Measurements from ENCODE around the gene DCLK1. TPM values are rescaled to one million over a fixed set of nuclear protein-coding genes. Genes with fewer than 3 reads are reported as not detected.
A peak's percentile ranks its signal among the peaks of the same experiment; 100 is the strongest.

Gene DCLK1
- total RNA-seq, 1 donor from 2014 or later, result 9.1 TPM

DNA sequence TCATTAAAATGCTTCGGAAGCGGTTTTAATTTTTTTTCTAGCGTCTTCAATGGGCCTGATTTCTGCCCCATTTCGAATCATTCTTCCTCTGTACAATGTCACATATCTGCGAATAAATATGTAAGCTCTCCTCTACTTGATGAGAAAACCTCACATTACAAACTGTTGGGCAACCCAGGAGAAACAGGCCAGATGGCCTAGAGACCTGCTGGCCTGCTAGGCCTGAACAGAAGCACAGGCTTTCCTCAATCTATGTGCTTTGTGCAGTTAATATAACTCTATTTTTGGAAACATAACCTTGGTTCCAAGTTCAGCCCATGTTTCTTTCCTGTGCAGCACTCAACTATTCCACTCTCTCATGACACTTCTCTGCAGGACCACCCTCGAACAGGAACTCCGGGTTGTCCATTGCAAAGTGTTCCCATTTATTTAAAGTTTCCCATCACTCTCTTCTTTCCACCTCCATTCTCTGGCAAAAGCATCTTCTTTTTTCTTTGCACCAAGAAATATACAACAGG lies 42.0 kb downstream of the DCLK1 start:
- no peak overlapping the region for H3K27ac Mint-ChIP-seq (ENCODE audit: unreplicated experiment)
- H3K9me3 Mint-ChIP-seq (ENCODE audit: unreplicated experiment), result no peaks in the 10 kb centered on the region
- TF ChIP-seq, protein P1, sequence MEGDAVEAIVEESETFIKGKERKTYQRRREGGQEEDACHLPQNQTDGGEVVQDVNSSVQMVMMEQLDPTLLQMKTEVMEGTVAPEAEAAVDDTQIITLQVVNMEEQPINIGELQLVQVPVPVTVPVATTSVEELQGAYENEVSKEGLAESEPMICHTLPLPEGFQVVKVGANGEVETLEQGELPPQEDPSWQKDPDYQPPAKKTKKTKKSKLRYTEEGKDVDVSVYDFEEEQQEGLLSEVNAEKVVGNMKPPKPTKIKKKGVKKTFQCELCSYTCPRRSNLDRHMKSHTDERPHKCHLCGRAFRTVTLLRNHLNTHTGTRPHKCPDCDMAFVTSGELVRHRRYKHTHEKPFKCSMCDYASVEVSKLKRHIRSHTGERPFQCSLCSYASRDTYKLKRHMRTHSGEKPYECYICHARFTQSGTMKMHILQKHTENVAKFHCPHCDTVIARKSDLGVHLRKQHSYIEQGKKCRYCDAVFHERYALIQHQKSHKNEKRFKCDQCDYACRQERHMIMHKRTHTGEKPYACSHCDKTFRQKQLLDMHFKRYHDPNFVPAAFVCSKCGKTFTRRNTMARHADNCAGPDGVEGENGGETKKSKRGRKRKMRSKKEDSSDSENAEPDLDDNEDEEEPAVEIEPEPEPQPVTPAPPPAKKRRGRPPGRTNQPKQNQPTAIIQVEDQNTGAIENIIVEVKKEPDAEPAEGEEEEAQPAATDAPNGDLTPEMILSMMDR (IDR thresholded peaks at IDR 0.05), result no peak
- H3K4me3 Mint-ChIP-seq (ENCODE audit: unreplicated experiment), result no peak overlapping the region
- DNase-seq (ENCODE audit: extremely low spot score, unreplicated experiment), result no peak
- H3K4me1 Mint-ChIP-seq (ENCODE audit: unreplicated experiment), result no peaks in the 10 kb centered on the region
- H3K36me3 Mint-ChIP-seq (ENCODE audit: unreplicated experiment), result no peaks in the 10 kb centered on the region
- peaks cover 12% of the 10 kb centered on the region for H3K27me3 Mint-ChIP-seq (ENCODE audit: unreplicated experiment)

DNA sequence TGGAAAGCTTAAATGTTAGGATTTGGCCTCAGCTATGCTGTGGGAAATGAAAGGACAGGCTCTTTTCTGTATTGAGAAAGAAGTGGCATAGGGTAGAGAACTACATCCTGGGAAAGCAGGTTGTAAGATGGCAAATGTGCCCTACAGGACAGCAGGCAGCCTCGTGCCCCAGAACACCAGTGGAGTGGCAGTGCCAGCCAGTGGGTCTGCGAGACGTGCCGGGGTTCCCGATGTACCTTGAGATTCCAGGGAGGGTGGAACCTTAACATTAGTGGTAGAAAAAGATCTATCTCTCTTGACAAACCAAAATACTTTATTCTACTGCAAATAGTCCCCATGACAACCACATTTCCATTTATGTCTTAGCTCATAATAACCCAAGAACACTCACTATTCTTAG lies 42.7 kb downstream of the DCLK1 start:
- H3K36me3 Mint-ChIP-seq (ENCODE audit: unreplicated experiment), result no peaks in the 10 kb centered on the region
- no peaks in the 10 kb centered on the region for H3K4me1 Mint-ChIP-seq (ENCODE audit: unreplicated experiment)
- peaks cover 18% of the 10 kb centered on the region for H3K27me3 Mint-ChIP-seq (ENCODE audit: unreplicated experiment)
- H3K4me3 Mint-ChIP-seq (ENCODE audit: unreplicated experiment), result no peak overlapping the region
- no peak overlapping the region for H3K27ac Mint-ChIP-seq (ENCODE audit: unreplicated experiment)
- TF ChIP-seq, protein P1 (IDR thresholded peaks at IDR 0.05), result no peak
- H3K9me3 Mint-ChIP-seq (ENCODE audit: unreplicated experiment), result no peaks in the 10 kb centered on the region
- DNase-seq (ENCODE audit: extremely low spot score, unreplicated experiment), result no peak

DNA sequence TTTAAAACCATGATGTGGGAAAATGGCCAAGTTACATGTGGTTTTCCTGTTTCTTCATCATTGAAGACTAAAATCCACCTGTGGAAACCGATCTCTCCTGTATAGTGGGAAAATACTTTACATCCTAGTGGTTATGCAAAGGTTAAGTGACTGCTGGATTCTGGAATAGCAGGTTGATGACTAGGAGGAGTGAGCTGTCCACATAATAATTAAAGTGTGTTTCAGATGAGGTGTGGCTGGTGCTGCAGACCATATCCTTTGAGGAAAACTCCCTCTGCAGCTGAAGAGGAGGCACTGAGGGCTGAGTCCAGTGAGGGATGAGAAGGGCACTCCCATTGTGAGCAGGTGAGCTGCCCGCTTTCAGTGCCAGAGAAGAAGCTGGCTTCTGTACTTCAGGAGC lies 43.2 kb downstream of the DCLK1 start:
- Mint-ChIP-seq H3K4me1 (ENCODE audit: unreplicated experiment) (no peaks in the 10 kb centered on the region), H3K27ac (ENCODE audit: unreplicated experiment) (no peak overlapping the region), H3K9me3 (ENCODE audit: unreplicated experiment) (no peaks in the 10 kb centered on the region), H3K36me3 (ENCODE audit: unreplicated experiment) (no peaks in the 10 kb centered on the region), H3K4me3 (ENCODE audit: unreplicated experiment) (no peak overlapping the region), H3K27me3 (ENCODE audit: unreplicated experiment) (peaks cover 22% of the 10 kb centered on the region)
- TF ChIP-seq, protein P1 (IDR thresholded peaks at IDR 0.05), result no peak
- DNase-seq (ENCODE audit: extremely low spot score, unreplicated experiment), result no peak

DNA sequence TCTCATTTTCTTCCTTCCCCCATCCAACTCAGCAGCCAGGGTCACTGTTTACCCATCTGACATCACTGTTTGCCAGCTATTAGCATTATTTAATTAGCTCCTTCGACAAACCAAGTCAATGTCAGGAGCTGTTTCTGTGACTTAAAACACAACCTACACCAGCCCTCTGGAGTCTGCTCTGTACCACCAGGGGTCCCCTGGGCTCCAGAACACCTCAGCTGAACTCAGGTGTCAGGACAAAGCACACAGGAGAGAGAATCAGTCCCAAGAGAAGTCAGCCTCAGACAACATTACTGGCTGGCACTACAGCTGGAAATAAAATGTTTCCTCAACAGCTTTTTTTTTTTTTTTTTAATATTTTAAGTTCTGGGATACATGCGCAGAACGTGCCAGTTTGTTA lies 45.1 kb downstream of the DCLK1 start:
- Mint-ChIP-seq H3K36me3 (ENCODE audit: unreplicated experiment) (no peaks in the 10 kb centered on the region), H3K27ac (ENCODE audit: unreplicated experiment) (no peak overlapping the region), H3K4me3 (ENCODE audit: unreplicated experiment) (no peak overlapping the region), H3K9me3 (ENCODE audit: unreplicated experiment) (no peaks in the 10 kb centered on the region), H3K4me1 (ENCODE audit: unreplicated experiment) (no peaks in the 10 kb centered on the region), H3K27me3 (ENCODE audit: unreplicated experiment) (peaks cover 18% of the 10 kb centered on the region)
- TF ChIP-seq, protein P1 (IDR thresholded peaks at IDR 0.05), result peak; percentile 7
- no peak for DNase-seq (ENCODE audit: extremely low spot score, unreplicated experiment)

DNA sequence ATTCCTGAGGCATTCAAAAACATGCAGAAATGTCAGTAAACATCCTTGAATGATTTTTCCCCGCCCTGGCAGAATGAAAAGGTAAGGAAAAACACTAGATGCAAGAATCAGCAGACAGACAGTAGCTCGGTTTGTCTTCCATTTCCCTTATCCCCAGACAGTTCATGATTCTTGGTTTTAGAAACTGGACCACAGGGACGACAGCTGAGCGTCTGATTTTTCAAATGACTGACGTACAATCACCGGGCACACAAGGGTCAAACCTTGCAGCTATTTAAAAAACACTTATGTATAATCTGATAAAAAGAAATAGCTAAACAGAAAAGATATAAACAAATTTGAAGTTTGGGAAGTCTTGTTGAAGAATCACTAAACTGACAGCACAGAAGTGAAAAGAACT lies 47.1 kb downstream of the DCLK1 start:
- H3K4me1 Mint-ChIP-seq (ENCODE audit: unreplicated experiment), result no peaks in the 10 kb centered on the region
- no peak overlapping the region for H3K4me3 Mint-ChIP-seq (ENCODE audit: unreplicated experiment)
- no peaks in the 10 kb centered on the region for H3K36me3 Mint-ChIP-seq (ENCODE audit: unreplicated experiment)
- DNase-seq (ENCODE audit: extremely low spot score, unreplicated experiment), result no peak
- H3K27me3 Mint-ChIP-seq (ENCODE audit: unreplicated experiment), result peaks cover 14% of the 10 kb centered on the region
- TF ChIP-seq, protein P1 (IDR thresholded peaks at IDR 0.05), result no peak
- no peak overlapping the region for H3K27ac Mint-ChIP-seq (ENCODE audit: unreplicated experiment)
- no peaks in the 10 kb centered on the region for H3K9me3 Mint-ChIP-seq (ENCODE audit: unreplicated experiment)
